ENCODE data around the gene EFTUD2.
A peak's percentile ranks its signal among the peaks of the same experiment; 100 is the strongest.

The EFTUD2 gene

DNA sequence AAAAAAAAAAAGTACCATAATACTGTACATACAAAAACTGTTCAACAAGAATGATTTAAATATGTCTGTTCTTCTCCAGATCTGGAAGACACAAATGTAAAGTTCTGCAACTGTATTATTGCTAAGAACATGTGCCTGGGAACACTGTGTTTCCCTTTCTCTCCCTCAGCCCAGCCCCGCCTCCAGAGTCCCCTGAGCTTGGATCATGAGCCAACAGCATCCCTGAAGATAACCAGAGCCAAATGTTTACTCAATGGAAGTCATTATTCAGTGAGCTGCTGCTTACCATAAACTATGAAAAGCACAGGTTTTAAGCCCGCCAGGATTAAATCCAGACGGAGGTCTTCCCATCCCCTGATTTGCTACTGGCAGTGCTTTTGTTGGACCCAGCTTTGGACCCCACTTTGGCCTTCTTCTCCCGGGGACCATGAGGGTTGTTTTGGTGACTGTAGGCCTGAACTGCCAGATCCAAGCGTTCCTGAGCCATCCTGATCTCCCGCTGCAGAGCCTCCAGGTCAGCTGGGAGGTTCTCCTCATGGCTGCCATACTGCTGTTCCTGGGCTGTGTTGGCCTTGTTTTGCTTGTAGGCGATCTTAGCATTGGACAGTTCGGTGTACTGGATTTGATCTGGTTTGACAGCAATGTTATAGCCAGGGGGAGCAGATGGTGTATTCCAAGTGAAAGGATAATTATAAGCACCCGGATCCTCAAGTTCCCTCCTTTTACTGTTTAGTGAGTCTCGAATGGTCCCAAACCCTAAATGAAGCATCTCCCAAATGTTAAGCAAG is 94.7 kb downstream of the EFTUD2 start:
- DNase-seq = peak; percentile 74

DNA sequence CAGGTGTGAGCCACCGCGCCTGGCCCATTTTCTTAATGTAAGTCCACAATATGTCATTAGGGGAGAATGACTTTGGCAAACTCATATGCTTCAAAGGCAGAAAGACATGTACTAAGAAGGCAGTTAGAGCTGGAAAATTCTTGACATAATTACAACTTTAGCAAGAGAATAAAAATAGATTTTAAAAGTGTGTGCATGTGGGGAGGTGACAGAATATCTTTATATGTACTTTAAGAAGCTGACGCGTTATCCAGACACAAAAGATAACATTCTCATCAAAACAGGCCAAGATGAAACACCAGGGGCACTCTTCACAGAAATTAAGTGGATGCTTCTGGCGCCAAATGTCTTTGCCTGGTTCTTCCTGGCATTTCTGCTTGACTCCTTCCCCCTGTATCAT is 97.4 kb downstream of the EFTUD2 start:
- no peak for DNase-seq
